ENCODE data around the gene KRT74.

GRCh38 chr12:52573743-52574142 lies at the start of gene KRT74:
- TF ChIP-seq HDGF (IDR thresholded peaks at IDR 0.05): no peak
- TF ChIP-seq CTCF (IDR thresholded peaks at IDR 0.05 in 2 of 3, conservative IDR thresholded peaks at IDR 0.05 in 1 of 3; ENCODE audit: control insufficient read depth in 2 of 3, extremely low read depth in 1 of 3, insufficient read depth in 1 of 3, low read depth in 3 of 3, low read length in 3 of 3): no peak
- no peak for TF ChIP-seq POLR2A (IDR thresholded peaks at IDR 0.05; ENCODE audit: low read depth, low read length)
- TF ChIP-seq CEBPB (IDR thresholded peaks at IDR 0.05; ENCODE audit: borderline replicate concordance in 1 of 2, low read depth in 2 of 2, low read length in 2 of 2): no peak
- TF ChIP-seq USF2 (IDR thresholded peaks at IDR 0.05; ENCODE audit: borderline replicate concordance, low read depth, low read length): no peak
- TF ChIP-seq BHLHE40 (IDR thresholded peaks at IDR 0.05; ENCODE audit: borderline replicate concordance in 1 of 2, low read depth in 2 of 2, low read length in 1 of 2): no peak
- TF ChIP-seq EP300 (IDR thresholded peaks at IDR 0.05; ENCODE audit: borderline replicate concordance in 1 of 2, control insufficient read depth in 1 of 2, low read depth in 2 of 2, low read length in 2 of 2): no peak
- TF ChIP-seq POLR2AphosphoS5 (IDR thresholded peaks at IDR 0.05; ENCODE audit: low read length): no peak
- no peak for TF ChIP-seq JUNB (IDR thresholded peaks at IDR 0.05)
